Neural progenitor cell (in vitro differentiated cells): ENCODE measurements around the gene NFATC4.

ENCODE experiments used
- CTCF ChIP-seq: fragments of 200-600 bp; sonication (generic); IDR thresholded peaks from 2 replicates; pipeline ENCODE4 v1.5.1; 2017; ENCODE audit warnings: antibody characterized with exemption, mild to moderate bottlenecking
- EZH2 ChIP-seq: fragments of 200-600 bp; sonication (generic); IDR thresholded peaks from 2 replicates; pipeline ENCODE4 v1.6.1; 2017; ENCODE audit warnings: antibody characterized with exemption, mild to moderate bottlenecking, moderate library complexity

- TF ChIP-seq CTCF (no peak), EZH2 (no peak)
These were observed 19.8 kb upstream of the NFATC4 start for GRCh38 chr14:24348186-24348585.
